K562 (cell line): Measurements from ENCODE around the gene CHAT. TPM values are rescaled to one million over a fixed set of nuclear protein-coding genes. Genes with fewer than 3 reads are reported as not detected.

Experiments
- ATAC-seq: fragments of 200-7000 bp; cut with Tn5 transposase; 3 replicates; pipeline ENCODE4 v1.9.1; 2020; ENCODE audit warnings: moderate library complexity
- BruUV-seq: library from RNA; stranded (reverse); fragments of 400-500 nt; replicated peaks from 2 replicates; lab custom pipeline; 2021; lab: Mats Ljungman, UMichigan
- CTCF ChIA-PET: fragments of 300-600 bp; formaldehyde crosslinking; extraction: SDS; loops from one replicate; lab custom pipeline; 2021; ENCODE audit warnings: low intra/inter-chr PET ratio; lab: Yijun Ruan, JAX
- POLR2A ChIA-PET: fragments of 300-600, 350-650 bp; sonication (Branson Sonifier 250); formaldehyde crosslinking; extraction: SDS; loops from one replicate; lab custom pipeline; 2021; ENCODE audit warnings: antibody characterized with exemption, inconsistent platforms; lab: Yijun Ruan, JAX
- DNase-seq, 4 experiments: peaks; one replicate each; pipeline versions ENCODE4 v3.0.0 to v3.0.0-alpha.2; 2011 to 2018; ENCODE audit warnings: low spot score in 3 of 4, mixed read lengths in 3 of 4; ENCODE audit errors: extremely low read depth in 1 of 4
- FAIRE-seq: peaks from 2 replicates; lab custom pipeline; 2011; peaks lifted over from hg19 to GRCh38; lab: Jason Lieb, UNC
- H2AFZ ChIP-seq: 2 replicates; pipeline ENCODE4 v1.6.0; 2011; ENCODE audit warnings: low read depth, low read length, control low read depth, inconsistent platforms
- H3K27ac ChIP-seq: fragments of 200-600 bp; 3 replicates; pipeline ENCODE4 v1.8.0; 2011; ENCODE audit warnings: low read depth, mild to moderate bottlenecking, control low read depth, inconsistent platforms, low read length, moderate library complexity, mixed read lengths; ENCODE audit errors: extremely low read depth
- H3K27me3 ChIP-seq, 2 experiments: fragments of 300-600 bp in 1 of 2; 2 replicates in 1 of 2; 3 replicates in 1 of 2; pipeline versions ENCODE4 v1.6.0 to v1.8.0; 2011; ENCODE audit warnings: inconsistent platforms in 2 of 2, low read length in 2 of 2, mild to moderate bottlenecking in 1 of 2, mixed read lengths in 1 of 2, moderate library complexity in 1 of 2; ENCODE audit not compliant: control insufficient read depth in 2 of 2, insufficient read depth in 2 of 2
- H3K36me3 ChIP-seq: fragments of 300-600 bp; 3 replicates; pipeline ENCODE4 v1.8.0; 2011; ENCODE audit warnings: mild to moderate bottlenecking, low read length, inconsistent platforms; ENCODE audit not compliant: control insufficient read depth, insufficient read depth
- H3K4me1 ChIP-seq, 2 experiments: fragments of 200-600 bp in 1 of 2; replicated peaks in 1 of 2; 2 replicates in 1 of 2; 3 replicates in 1 of 2; pipeline versions ENCODE4 v1.5.1 to v1.8.0; 2011; ENCODE audit warnings: inconsistent platforms in 2 of 2, low read length in 2 of 2, mild to moderate bottlenecking in 1 of 2, mixed read lengths in 1 of 2, moderate library complexity in 1 of 2; ENCODE audit not compliant: control insufficient read depth in 2 of 2, insufficient read depth in 2 of 2
- H3K4me2 ChIP-seq: 2 replicates; pipeline ENCODE4 v1.6.1; 2011; ENCODE audit warnings: low read length, control low read depth, inconsistent platforms, mixed read lengths; ENCODE audit not compliant: insufficient read depth
- H3K4me3 ChIP-seq: fragments of 200-600 bp; sonication (generic), shearing (Covaris generic); 2 replicates; pipeline ENCODE4 v1.5.1; 2016; ENCODE audit warnings: control low read depth, inconsistent platforms
- H3K79me2 ChIP-seq: fragments of 200-600 bp; 3 replicates; pipeline ENCODE4 v1.8.0; 2011; ENCODE audit warnings: low read length, inconsistent platforms; ENCODE audit not compliant: control insufficient read depth, insufficient read depth
- H3K9ac ChIP-seq, 2 experiments: 2 replicates each; pipeline versions ENCODE4 v1.6.0 to v1.6.1; 2011; ENCODE audit warnings: low read depth in 2 of 2, low read length in 2 of 2, control low read depth in 1 of 2, inconsistent platforms in 1 of 2, mild to moderate bottlenecking in 1 of 2, mixed read lengths in 1 of 2; ENCODE audit not compliant: insufficient read depth in 1 of 2
- H3K9me1 ChIP-seq: one replicate; pipeline ENCODE4 v1.6.0; 2011; ENCODE audit warnings: inconsistent platforms, mild to moderate bottlenecking, low read length, moderate library complexity; ENCODE audit not compliant: control insufficient read depth, insufficient read depth
- H3K9me3 ChIP-seq: replicated peaks from 2 replicates; pipeline ENCODE4 v1.5.1; 2011; ENCODE audit warnings: low read depth, low read length, inconsistent platforms; ENCODE audit not compliant: control insufficient read depth, insufficient read depth
- H4K20me1 ChIP-seq: replicated peaks from 2 replicates; pipeline ENCODE4 v1.6.1; 2011; ENCODE audit warnings: low read length, inconsistent platforms, mixed read lengths; ENCODE audit not compliant: control insufficient read depth, insufficient read depth
- ARID3B ChIP-seq: fragments of 250-450 bp; sonication (Bioruptor Pico); IDR thresholded peaks from 2 replicates; pipeline ENCODE4 v1.4.0; 2020; ENCODE audit warnings: borderline replicate concordance
- CEBPG ChIP-seq, 3 experiments: fragments of 200-800 bp in 1 of 3; sonication (Bioruptor generic) in 1 of 3; sonication (generic) in 1 of 3; formaldehyde crosslinking in 1 of 3; IDR thresholded peaks in 2 of 3; conservative IDR thresholded peaks in 1 of 3; 2 replicates each; pipeline versions ENCODE4 v1.6.1 to v1.8.0; 2016 to 2022; ENCODE audit warnings: missing compliant biosample characterization in 2 of 3, missing genetic modification characterization in 2 of 3, mild to moderate bottlenecking in 1 of 3, missing genetic modification reagents in 1 of 3
- DPF2 ChIP-seq: fragments of 450-650 bp; IDR thresholded peaks from 2 replicates; pipeline ENCODE4 v1.6.1; 2016
- FOXP1 ChIP-seq: sonication (generic); formaldehyde crosslinking; IDR thresholded peaks from 2 replicates; pipeline ENCODE4 v1.8.0; 2022; ENCODE audit warnings: mild to moderate bottlenecking, missing genetic modification reagents
- GTF3C2 ChIP-seq: IDR thresholded peaks from 3 replicates; pipeline ENCODE4 v1.6.1; 2011; ENCODE audit warnings: borderline replicate concordance, mild to moderate bottlenecking, moderate library complexity; ENCODE audit not compliant: insufficient read length; ENCODE audit errors: extremely low read depth
- HNRNPUL1 ChIP-seq: fragments of 200-400 bp; formaldehyde crosslinking; IDR thresholded peaks from 2 replicates; pipeline ENCODE4 v1.6.1; 2017; ENCODE audit warnings: low read length
- SMARCA5 ChIP-seq: fragments of 450-650 bp; IDR thresholded peaks from 2 replicates; pipeline ENCODE4 v1.6.1; 2016
- TEAD2 ChIP-seq: fragments of 450-650 bp; IDR thresholded peaks from 2 replicates; pipeline ENCODE4 v1.6.1; 2016; ENCODE audit warnings: missing genetic modification characterization, control low read depth, missing compliant biosample characterization
- THRA ChIP-seq: fragments of 450-650 bp; IDR thresholded peaks from 2 replicates; pipeline ENCODE4 v1.6.1; 2017; ENCODE audit warnings: mild to moderate bottlenecking, moderate library complexity
- ZBTB5 ChIP-seq: fragments of 450-650 bp; IDR thresholded peaks from 2 replicates; pipeline ENCODE4 v1.6.1; 2017; ENCODE audit warnings: antibody characterized with exemption
- ZNF143 ChIP-seq: sonication (generic); formaldehyde crosslinking; IDR thresholded peaks from 2 replicates; pipeline ENCODE4 v1.9.0; 2022; ENCODE audit warnings: mild to moderate bottlenecking, missing genetic modification reagents
- ZNF77 ChIP-seq: fragments of 250-450 bp; sonication (Bioruptor Pico); IDR thresholded peaks from 2 replicates; pipeline ENCODE4 v1.5.0; 2020
- WGBS: fragments of 100-300 bp; shearing (Covaris generic); methylation state at CpG from one replicate; pipeline ENCODE4 v1.1.6; 2016; ENCODE audit warnings: low coverage, mixed read lengths; ENCODE audit not compliant: insufficient coverage; ENCODE audit errors: missing lambda C conversion rate; 5-methylcytosine and 5-hydroxymethylcytosine counted together
- in situ Hi-C: fragments of 300-500 bp; cut with MboI; formaldehyde crosslinking; loops from 4 replicates; pipeline ENCODE4 v1.15.0; 2018; ENCODE audit warnings: inconsistent platforms, mixed read lengths
- intact Hi-C: fragments of 100-400 bp; cut with micrococcal nuclease; formaldehyde crosslinking; loops from 2 replicates; pipeline ENCODE4 v1.14.2; 2022
- polyA plus RNA-seq, 8 experiments: library from polyadenylated mRNA; depleted of rRNA in 4 of 8; stranded (reverse) in 5 of 8; unstranded in 3 of 8; fragments of >200 nt; fragmentation: Nextera tagmentation in 2 of 8; fragmentation: Illumina TruSeq in 1 of 8; extraction: Ambion mirVana in 2 of 8; extraction: Trizol in 1 of 8; gene quantifications; 2 replicates each; pipeline versions ENCODE4 v1.2.1 to v1.2.3, GENCODE V29; 2011 to 2014; ENCODE audit warnings: inconsistent platforms in 1 of 8, missing spikeins in 1 of 8
- total RNA-seq, 7 experiments: library from RNA; depleted of rRNA in 6 of 7; stranded (reverse); fragments of >200 nt in 6 of 7; fragmentation: Illumina TruSeq in 2 of 7; extraction: Trizol in 2 of 7; gene quantifications; 2 replicates each; pipeline versions ENCODE4 v1.2.1 to v1.2.3, GENCODE V29; 2011 to 2021; ENCODE audit warnings: low replicate concordance in 1 of 7

Gene CHAT
- total and polyA plus RNA-seq, 9 of the 15 experiments (the other 6 are each of a cell fraction or from before 2014, with no cell fraction given), result not detected

GRCh38 chr10:49655099-49655498 lies 41.3 kb downstream of the CHAT start:
- no peak for DNase-seq
- Histone ChIP-seq H4K20me1 (peaks cover 8% of the 10 kb centered on the region; the same call in 1 of the 2 replicates), H2AFZ (no peak overlapping the region), H3K4me3 (no peak overlapping the region), H3K27me3 (peaks cover 11 to 48% of the 10 kb centered on the region in 2 experiments; a peak in 4 of 5 replicates), H3K4me1 (no peaks in the 10 kb centered on the region), H3K79me2 (no peaks in the 10 kb centered on the region), H3K36me3 (no peaks in the 10 kb centered on the region), H3K9ac (no peak overlapping the region), H3K27ac (no peak overlapping the region), H3K9me1 (no peaks in the 10 kb centered on the region), H3K9me3 (no peaks in the 10 kb centered on the region), H3K4me2 (no peak overlapping the region)
- in situ Hi-C loops, result no loop called here
- intact Hi-C loops, result no loop called here
- 2% methylated on average over 18 of the region's 18 CpGs for WGBS
- POLR2A ChIA-PET, result no interaction called here
- CTCF ChIA-PET, result no interaction called here
- BruUV-seq, result no TSS peak
- FAIRE-seq, result no peak
- no peak for ATAC-seq
- TF ChIP-seq ZNF77 (CRISPR knock-in tag) (no peak), HNRNPUL1 (no peak), TEAD2 (no peak), ZBTB5 (no peak), FOXP1 (no peak), GTF3C2 (no peak), CEBPG (CRISPR knock-in tag; IDR thresholded peaks at IDR 0.05) (no peak), CEBPG (tag; conservative IDR thresholded peaks at IDR 0.05 in 1 of 2, IDR thresholded peaks at IDR 0.05 in 1 of 2) (no peak), SMARCA5 (no peak), DPF2 (no peak), ZNF143 (no peak), ARID3B (CRISPR knock-in tag) (no peak), THRA (no peak)
